ENCODE data around the gene MLXIP.
"Not testable (repeated sequence)": the region's sequence is repeated elsewhere in the genome, so short reads cannot be mapped to it uniquely, and the experiment has no call there.

The MLXIP gene, protein sequence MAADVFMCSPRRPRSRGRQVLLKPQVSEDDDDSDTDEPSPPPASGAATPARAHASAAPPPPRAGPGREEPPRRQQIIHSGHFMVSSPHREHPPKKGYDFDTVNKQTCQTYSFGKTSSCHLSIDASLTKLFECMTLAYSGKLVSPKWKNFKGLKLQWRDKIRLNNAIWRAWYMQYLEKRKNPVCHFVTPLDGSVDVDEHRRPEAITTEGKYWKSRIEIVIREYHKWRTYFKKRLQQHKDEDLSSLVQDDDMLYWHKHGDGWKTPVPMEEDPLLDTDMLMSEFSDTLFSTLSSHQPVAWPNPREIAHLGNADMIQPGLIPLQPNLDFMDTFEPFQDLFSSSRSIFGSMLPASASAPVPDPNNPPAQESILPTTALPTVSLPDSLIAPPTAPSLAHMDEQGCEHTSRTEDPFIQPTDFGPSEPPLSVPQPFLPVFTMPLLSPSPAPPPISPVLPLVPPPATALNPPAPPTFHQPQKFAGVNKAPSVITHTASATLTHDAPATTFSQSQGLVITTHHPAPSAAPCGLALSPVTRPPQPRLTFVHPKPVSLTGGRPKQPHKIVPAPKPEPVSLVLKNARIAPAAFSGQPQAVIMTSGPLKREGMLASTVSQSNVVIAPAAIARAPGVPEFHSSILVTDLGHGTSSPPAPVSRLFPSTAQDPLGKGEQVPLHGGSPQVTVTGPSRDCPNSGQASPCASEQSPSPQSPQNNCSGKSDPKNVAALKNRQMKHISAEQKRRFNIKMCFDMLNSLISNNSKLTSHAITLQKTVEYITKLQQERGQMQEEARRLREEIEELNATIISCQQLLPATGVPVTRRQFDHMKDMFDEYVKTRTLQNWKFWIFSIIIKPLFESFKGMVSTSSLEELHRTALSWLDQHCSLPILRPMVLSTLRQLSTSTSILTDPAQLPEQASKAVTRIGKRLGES

DNA sequence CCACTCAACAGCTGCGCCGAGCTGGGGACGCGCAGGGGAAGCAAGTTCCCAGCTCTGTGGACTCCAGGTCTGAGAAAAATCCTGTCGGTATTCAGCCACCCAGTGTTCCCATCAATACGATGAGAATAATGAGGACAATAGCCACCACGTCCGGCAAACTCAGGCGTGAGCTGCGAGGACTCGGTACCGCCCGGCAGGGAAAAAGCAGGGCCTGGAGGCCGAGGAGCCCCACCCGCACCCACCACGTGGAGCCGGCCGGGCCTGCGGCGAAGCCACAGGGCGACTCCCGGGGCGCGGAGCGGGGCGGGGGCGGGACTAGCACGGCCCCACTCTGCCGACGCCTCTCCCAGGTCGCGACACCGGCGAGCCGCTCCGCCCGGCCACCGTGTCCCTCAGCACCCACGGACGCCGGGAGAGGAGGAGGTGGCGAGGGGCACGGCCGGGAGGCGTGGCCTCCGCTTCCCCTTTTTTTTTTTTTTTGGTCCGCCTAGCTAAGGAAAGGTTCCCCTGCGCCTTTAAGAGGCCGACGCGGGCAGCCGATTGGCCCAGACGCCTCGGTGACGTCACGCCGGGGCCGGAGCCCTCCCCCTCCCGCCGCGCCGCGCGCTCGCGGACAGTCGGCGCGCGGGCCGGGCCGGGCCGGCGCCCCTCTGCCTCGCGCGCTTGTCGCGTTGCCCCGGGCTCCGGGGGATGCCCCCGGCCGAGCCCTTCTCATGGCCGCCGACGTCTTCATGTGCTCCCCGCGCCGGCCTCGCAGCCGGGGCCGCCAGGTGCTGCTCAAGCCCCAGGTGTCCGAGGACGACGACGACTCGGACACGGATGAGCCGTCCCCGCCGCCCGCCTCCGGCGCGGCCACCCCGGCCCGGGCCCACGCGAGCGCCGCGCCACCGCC, at the start of gene MLXIP:
Gene MLXIP (plus strand): TSS at position 616 of the 892 bp plus-strand sequence. CDS start 98 bp downstream, at position 714.
- DNase-seq (ENCODE audit: low read depth) = peak; percentile 73

DNA sequence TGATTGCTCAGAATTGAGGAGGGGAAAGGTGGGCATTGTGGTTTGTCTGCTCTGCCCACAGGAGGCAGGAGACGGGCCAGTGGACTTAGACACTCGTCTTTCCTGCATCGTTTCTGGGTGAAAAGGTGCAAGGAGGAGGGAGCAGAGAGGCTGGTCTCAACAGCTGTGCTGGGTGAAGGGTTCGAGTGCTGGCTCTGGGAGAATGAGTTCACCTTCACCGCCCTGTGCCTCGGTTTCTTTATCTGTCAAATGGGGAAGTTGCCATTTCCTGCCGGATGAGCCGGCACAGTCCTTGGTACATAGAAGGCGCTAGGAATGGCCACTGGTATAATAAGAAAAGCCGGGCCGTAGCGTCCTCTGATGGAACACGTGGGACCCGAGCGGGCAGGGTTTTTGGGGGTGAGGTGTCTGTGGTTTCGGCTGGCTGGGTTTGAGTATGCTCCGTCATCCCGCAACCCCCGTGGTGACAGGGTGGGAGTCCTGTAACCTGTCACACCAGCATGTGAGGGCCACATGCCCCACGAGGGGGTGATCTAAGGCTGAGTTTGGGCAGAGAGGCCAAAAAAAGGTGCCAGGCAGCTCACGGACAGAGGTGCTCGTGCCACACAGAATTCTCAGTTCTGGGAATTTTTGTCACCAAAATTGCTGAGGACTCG, 49.5 kb upstream of the MLXIP start:
- no peak for DNase-seq (ENCODE audit: low read depth)

DNA sequence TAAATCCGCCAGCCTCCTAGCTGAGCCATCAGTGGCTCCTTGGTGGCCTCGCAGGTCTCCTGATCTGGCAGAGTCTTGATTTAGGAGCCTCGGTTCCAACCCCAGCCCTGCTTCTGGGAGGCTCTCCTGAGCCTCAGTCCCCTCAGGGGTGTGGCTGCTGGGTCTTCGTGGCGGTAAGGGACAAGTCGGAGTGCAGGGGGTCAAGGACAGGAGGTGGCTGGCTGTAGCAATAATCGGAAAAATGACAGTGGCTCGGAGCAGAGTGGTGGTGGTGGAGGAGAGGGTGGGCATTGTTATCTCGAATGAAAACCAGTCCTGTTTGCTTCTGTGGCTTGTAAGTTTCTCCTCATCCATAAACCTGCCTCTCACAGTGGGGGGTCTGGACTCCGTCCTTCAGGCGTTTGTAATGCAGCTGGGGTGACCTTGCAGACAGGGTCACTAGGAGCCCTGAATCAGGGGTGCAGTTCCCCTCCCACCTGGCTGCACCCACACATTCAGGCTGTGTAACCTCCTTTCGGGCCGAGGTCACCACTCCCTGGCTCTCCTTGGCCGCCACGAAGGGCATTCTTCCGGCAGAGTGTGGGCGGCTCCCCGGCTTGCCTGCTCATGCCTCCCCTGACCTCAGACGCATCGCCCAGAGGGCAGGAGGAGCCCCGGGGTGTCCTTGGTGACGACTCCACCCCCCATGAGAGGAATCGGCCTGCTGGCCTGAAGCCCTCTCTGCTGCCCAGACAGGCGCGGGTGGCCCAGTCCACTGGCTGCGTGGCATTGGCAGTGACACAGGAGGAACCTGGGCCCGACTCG, 48.7 kb upstream of the MLXIP start:
- no peak for DNase-seq (ENCODE audit: low read depth)

DNA sequence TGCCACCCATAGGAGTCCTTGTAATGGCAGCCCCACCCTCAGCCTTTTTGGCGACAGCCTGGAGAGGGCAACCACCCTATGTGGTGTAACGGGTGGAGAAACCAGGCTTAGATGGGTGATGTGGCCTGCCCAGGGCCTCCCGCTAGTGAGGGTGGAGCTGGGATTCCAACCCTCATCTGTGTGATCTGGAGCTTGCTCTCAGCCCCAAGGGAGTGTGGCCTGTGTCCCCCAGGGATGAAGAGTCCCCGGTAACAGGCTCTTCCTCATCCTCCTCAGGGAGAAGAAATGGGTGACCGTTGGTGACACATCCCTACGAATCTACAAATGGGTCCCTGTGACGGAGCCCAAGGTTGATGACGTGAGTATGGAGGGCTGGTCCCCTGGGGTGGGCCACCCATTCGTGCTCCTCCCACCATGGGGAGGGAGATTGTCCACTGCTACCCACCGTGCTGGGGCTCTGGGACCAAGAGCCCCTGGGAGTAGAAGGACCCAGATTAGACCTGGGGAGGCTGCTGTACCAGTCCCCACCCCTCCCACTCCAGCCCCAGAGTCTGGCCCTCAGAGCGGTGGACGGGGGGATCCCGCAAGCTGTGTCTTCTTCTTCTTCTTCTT, 48.0 kb upstream of the MLXIP start:
- no peak for DNase-seq (ENCODE audit: low read depth)

DNA sequence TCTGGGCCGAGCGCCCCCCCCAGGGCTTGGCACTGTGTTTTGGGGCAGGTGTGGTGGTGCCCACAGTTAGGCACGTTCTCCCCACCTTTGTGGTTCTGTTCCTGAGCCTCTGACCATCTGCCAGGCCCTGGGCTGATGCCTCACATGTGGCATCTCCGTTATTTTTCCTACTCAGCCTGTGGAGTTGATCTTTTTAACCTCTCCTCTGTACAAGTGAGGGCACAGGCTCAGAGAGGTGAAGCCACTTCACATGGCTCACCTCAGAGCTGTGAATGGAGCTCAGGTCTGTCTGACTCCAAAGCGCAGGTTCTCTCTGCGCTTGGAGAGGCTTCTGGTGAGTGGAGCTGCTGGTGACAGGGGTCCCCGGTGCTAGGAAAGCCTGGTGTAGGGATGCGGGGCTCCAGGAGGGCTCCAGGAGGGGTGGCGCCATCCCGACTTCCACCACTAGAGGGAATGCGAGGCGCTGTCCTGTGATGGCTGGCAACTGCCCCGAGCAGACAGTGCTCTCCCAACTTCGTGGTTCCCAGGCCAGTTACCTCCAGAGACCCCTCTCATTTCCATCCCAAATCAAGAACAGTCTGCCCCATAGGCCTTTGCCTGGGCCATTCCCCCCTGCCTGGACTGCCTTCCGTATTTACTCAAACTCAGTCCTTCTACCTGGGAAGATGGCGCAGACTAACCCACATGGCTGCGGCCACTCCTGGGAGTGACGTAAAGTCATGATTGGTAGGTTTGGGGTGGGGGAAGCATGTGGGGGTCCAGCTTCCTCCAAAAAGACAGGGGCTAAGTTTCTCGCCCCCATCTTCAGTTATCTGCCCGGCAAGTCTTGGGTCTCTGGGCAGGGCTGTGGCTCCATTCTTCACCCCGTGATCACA, 47.0 kb upstream of the MLXIP start:
- DNase-seq (ENCODE audit: low read depth) = peak; percentile 21

DNA sequence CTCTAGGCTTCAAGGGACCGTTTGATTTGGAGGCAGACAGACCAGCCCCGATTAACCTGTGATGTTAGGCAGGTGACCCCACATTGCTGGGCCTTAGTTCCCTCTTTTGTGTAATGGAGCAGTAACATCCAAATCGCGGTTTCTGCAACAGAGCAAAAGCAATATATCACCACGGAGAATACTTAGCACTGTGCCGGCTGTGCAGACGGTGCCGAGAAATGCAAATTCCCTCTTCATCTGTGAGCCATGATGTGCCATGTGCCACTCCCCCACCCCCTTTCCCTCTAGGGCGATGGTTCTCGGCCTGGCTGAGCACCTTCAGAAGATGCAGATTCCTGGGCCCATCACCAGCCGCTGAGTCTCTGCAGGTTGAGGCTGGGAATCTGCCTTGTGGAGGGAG, 46.0 kb upstream of the MLXIP start:
- DNase-seq (ENCODE audit: low read depth) = no peak

DNA sequence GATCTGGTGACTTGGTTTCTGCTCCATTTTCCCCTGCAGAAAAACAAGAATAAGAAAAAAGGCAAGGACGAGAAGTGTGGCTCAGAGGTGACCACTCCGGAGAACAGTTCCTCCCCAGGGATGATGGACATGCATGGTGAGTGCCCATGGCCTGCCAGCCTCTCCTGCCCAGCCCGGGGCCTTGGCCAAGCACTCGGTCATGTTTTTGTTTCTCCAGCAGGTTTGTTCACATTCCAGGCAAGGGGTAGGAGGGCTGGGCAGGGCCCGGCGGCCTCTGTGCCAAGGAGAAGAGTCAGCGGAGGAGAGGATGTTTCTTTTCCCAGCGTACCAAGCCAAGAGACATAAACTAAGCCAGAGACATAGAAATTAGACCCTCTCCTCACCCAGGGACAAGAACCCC, 43.3 kb upstream of the MLXIP start:
- DNase-seq (ENCODE audit: low read depth) = no peak

DNA sequence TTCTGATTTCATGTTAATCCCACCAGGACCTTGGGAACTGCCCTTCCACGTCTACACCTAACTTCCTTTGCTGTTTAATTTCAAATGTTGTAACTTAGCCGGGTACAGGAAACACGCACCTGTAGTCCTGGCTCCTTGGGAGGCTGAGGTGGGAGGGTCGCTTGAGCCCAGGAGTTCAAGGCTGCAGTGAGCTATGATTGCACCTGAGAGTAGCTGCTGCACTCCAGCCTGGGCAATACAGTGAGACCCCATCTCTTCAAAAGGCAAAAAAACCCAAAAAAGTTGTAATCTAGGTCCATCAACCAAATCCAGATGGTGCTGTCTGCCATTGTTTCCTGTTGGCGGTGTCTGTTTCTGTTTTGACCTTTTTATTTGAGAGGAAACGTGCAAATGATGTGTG, 42.4 kb upstream of the MLXIP start:
- no peak for DNase-seq (ENCODE audit: low read depth)

DNA sequence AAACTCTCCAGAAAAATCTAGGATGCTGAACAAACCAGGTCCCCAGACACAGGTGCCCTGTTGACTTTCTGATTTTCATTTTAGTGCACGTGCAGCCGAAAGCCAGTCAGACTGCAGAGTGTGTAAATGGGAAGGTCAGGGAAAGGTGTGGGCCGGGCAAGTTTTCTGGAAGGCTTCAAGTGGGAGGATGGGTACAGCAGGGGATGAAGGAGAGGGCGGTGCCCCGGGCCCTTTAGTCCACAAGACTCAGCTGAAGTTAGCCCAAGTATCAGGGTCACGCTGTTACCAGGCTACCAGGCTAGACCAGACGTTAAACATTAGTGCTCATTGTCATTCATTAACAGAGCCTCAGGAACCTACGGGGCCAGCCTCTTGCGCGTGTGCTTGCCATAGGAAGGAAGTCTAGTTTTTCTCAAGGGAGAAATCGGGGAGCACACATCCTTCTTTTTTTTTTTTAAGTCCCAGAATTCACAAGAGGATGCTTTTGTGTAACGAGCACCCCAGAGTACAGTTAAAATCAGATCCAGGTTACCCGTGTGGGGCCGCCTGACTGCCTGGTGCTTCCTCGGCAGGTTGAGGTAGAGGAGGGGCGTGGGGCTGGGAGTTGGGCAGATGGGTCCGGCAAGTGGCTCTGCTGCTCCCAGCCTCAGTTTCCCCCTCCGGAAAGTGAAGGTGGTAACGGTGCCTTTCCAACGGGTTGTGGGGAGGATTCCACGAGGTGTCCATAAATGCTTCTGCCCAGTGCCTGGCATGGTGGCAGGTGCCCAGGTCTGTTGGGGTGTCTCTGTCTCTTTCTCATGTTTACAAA, 37.8 kb upstream of the MLXIP start:
- no peak for DNase-seq (ENCODE audit: low read depth)

DNA sequence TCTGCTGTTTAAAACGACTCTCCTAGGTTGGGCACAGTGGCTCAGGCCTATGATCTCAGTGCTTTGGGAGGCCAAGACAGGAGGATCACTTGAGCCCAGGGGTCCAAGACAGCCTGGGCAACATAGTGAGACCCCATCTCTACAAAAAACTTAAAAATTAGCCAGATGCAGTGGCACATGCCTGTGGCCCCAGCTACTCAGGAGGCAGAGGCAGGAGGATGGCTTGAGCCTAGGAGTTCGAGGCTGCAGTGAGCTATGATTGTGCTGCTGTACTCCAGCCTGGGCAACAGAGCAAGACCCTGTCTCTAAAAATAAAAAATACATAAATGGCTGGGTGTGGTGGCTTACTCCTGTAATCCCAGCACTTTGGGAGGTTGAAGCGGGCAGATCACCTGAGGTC, 37.1 kb upstream of the MLXIP start:
- DNase-seq (ENCODE audit: low read depth) = not testable (repeated sequence)

DNA sequence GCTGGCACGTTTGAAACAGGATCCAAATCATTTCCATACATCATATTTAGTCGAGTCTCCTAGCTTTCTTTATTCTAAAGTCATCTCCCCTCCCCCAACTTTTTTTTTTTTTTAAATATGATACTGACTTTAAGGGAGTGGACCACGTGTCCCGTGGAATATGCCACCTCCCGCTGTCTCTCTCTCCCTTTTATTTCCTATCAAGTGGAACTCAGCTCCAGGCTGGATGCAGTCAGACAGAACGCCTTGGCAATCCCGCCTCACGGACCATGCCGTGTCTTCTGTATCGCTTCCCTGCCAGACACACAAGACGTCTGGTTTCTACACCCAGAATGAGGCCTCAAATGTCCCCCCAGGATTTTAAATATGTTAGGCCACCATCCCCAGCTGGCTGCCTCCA, 35.6 kb upstream of the MLXIP start:
- DNase-seq (ENCODE audit: low read depth) = no peak

DNA sequence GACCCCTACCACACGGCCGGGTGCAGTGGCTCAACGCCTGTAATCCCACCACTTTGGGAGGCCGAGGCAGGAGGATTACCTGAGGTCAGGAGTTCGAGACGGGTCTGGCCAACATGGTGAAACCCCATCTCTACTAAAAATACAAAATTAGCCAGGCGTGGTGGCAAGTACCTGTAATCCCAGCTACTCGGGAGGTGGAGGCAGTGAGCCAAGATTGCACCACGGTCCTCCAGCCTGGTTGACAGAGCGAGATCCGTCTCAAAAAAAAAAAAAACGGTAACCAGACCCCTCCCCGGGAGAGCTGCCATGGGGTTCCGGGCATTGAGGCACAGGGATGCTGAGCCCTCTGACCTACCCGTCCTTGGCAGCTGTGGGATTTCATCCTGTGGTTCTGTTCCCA, 35.1 kb upstream of the MLXIP start:
- no peak for DNase-seq (ENCODE audit: low read depth)

DNA sequence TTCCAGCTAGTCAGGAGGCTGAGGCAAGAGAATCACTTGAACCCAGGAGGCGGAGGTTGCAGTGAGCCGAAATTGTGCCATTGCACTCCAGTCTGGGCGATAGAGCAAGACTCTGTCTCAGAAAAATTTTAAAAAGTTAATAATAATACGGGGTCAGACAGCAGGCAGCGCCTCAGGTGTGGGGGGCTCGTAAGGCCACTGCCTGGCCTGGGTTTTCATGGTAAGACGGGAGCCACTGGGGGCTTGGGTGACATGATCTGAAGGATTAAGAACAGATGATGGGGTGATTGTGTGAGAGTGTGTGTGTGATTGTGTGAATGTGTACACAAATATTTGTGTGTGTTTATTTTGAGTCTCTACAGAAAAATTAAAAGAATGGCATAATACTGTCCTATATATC, 33.3 kb upstream of the MLXIP start:
- no peak for DNase-seq (ENCODE audit: low read depth)

DNA sequence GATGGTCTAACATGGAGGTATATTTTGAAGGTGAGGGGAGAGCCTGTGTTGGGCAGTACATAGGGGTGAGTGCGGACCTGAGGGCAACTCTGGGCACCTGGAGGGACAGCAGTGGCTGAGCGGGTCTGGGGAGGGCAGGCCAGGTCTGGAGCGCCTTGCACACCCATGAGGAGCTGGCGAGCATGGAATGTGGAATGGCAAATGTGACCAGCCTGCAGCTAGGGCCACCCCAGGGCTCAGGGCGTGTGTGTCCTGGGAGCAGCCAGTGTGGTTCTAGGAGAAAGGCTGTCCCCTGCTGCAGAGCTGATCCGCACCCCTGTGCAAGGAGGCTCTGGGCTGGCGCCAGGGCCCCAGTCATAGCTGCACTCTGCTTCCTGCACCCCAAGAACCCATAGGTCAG, 32.4 kb upstream of the MLXIP start:
- no peak for DNase-seq (ENCODE audit: low read depth)

DNA sequence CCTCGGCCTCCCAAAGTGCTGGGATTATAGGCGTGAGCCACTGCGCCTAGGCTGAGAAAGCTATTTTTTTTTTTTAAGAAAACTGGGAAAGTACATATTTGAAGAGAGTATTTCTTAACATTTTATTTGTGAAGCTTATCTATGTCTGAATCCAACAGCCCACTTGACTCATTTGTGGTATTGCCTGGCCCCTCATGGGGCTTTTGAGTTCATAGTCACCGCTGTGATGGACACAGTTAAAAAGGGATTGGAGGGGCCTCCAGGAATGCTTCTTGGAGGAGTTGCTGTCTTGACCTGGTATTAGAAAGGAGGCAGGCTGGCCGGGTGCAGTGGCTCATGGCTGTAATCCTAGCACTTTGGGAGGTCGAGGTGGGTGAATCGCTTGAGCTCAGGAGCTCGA, 30.4 kb upstream of the MLXIP start:
- no peak for DNase-seq (ENCODE audit: low read depth)

DNA sequence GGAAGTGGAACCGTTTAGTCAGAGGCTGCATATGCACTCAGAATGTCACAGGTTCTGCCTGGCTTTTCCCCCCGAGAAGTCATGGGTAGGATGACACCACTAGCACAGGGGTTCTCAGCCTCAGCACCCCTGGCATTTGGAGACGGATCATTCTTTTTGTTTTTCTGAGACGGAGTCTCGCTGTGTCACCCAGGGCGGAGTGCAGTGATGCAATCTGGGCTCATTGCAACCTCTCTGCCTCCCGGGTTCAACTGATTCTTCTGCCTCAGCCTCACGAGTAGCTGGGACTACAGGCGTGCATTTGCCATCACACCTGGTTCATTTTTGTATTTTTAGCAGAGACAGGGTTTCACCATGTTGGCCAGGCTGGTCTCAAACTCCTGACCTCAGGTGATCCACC, 28.7 kb upstream of the MLXIP start:
- DNase-seq (ENCODE audit: low read depth) = no peak

DNA sequence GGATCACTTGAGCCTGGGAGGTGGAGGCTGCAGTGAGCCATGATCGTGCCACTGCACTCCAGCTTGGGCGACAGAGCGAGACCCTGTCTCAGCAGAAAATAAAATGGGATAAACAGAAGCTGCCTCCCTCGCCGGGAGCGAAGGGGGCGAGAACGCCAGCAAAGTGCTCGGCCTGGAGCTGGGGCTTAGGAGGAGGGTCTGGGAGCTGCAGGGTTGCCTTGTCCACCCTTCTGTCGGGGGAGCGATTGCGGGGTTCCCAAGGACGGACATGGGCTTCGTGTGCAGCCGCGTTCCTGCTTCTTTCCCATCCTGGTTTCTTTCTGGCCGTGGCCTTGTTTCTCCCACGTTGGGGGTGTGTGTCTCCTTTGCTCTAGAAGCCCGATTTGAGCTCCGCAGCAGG, 27.9 kb upstream of the MLXIP start:
- no peak for DNase-seq (ENCODE audit: low read depth)

DNA sequence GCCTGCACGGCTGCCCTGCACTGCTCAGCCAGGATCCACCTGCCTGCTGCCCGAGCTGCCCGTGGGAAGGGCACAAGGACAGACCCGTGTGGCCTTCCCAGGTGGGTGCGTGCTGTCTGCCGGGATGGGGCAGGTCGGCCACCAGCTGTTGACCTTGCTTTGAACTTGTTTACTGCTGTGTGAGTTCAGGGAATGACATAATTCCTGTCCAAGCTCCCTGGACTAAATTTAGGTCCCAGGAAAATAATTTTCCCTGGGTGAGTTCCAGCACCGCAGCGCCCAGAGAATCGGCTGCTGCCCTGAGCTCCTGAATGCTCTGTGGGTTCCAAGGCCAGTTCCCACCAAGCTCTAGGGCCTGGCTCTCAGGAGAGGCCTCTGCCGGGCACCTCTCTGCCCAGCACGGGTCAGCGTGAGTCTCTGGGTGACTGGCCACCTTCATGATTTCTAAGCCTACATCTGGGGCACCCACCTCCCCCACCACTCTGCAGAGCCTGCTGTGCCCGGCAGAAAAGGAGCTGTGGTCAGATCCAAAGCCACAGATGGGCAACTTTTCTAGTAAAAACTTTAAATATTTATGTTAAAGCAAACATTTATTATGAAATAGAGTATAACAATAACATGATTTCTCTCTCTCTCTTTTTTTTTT, 27.2 kb upstream of the MLXIP start:
- DNase-seq (ENCODE audit: low read depth) = no peak
